BJ (cell line): ENCODE data around the gene SFXN1. TPM values are rescaled to one million over a fixed set of nuclear protein-coding genes. Genes with fewer than 3 reads are reported as not detected.

Source experiments
- CTCF ChIA-PET: fragments of 350-600 bp; formaldehyde crosslinking; extraction: SDS; loops from one replicate; lab custom pipeline; 2021; ENCODE audit warnings: antibody characterized with exemption, inconsistent platforms; lab: Yijun Ruan, JAX
- POLR2A ChIA-PET: fragments of 300-600 bp; sonication (Branson Sonifier 250); formaldehyde crosslinking; extraction: SDS; loops from one replicate; lab custom pipeline; 2021; ENCODE audit warnings: antibody characterized with exemption; lab: Charles Lee
- DNase-seq: peaks from one replicate; pipeline ENCODE4 v3.0.0-alpha.2; 2011; ENCODE audit warnings: low read depth
- H3K27me3 ChIP-seq: 2 replicates; pipeline ENCODE4 v1.6.0; 2011; ENCODE audit warnings: low read length; ENCODE audit not compliant: control insufficient read depth, insufficient read depth
- H3K36me3 ChIP-seq: 2 replicates; pipeline ENCODE4 v1.5.1; 2011; ENCODE audit warnings: low read length; ENCODE audit not compliant: control insufficient read depth, insufficient read depth
- H3K4me3 ChIP-seq: 2 replicates; pipeline ENCODE4 v1.5.1; 2011; ENCODE audit warnings: low read depth, mild to moderate bottlenecking, control low read depth, low read length
- polyA plus RNA-seq: library from polyadenylated mRNA; depleted of rRNA; stranded (reverse); fragments of >200 nt; gene quantifications from 2 replicates; pipeline ENCODE4 v1.2.3, GENCODE V29; 2011
- TF ChIP-seq, protein P1 (sequence below): IDR thresholded peaks from 2 replicates; pipeline ENCODE4 v1.5.1; 2011; ENCODE audit warnings: low read depth, mild to moderate bottlenecking, control low read depth, inconsistent platforms, low read length, moderate library complexity; ENCODE audit not compliant: insufficient read depth

SFXN1 gene
- polyA plus RNA-seq, 1 experiment, result 89.9 TPM

DNA sequence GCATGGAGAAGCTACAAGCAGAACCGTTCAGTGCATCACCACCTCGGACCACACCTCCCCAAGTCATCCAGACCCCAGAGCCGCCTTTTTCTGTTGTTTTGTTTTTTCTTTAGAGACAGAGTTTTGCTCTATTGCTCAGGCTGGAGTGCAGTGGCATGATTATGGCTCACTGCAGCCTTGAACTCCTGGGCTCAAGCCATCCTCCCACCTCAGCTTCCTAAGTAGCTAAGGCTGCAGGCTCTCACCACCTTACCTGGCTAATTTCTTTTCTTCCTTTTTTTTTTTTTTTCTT lies 13.5 kb upstream of the SFXN1 start:
- TF ChIP-seq, protein P1, sequence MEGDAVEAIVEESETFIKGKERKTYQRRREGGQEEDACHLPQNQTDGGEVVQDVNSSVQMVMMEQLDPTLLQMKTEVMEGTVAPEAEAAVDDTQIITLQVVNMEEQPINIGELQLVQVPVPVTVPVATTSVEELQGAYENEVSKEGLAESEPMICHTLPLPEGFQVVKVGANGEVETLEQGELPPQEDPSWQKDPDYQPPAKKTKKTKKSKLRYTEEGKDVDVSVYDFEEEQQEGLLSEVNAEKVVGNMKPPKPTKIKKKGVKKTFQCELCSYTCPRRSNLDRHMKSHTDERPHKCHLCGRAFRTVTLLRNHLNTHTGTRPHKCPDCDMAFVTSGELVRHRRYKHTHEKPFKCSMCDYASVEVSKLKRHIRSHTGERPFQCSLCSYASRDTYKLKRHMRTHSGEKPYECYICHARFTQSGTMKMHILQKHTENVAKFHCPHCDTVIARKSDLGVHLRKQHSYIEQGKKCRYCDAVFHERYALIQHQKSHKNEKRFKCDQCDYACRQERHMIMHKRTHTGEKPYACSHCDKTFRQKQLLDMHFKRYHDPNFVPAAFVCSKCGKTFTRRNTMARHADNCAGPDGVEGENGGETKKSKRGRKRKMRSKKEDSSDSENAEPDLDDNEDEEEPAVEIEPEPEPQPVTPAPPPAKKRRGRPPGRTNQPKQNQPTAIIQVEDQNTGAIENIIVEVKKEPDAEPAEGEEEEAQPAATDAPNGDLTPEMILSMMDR, result no peak

DNA sequence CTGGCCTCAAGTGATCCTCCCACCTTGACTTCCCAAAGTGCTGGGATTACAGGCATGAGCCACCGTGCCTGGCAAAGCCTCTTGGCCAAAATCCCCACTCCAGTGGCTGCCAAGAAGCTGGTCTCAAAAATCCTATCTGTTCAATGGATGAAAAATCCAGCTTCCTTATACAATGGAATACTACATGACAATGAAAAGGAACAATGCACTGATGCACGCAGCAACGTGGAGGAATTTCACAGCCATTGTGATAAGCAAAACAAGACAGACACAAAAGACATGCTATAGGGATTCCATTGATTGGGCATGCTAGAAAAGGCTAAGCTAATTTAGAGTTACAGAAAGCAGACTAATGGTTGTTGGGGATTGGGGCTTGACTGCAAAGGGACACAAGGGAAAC lies 13.1 kb upstream of the SFXN1 start:
- ChIA-PET POLR2A (no interaction called here), CTCF (interaction anchor here (0.7 to 2.0 kb wide), 7 partner anchors 11 to 339 kb away, joined by 3 to 33 read pairs (median 5); partner anchors contain the start of gene SFXN1)
- Histone ChIP-seq H3K4me3 (no peak overlapping the region), H3K27me3 (peaks cover 5% of the 10 kb centered on the region), H3K36me3 (no peaks in the 10 kb centered on the region)
- TF ChIP-seq, protein P1, result no peak
- no peak for DNase-seq

More for the DNA sequence above, 13.5 kb upstream of the SFXN1 start:
- Histone ChIP-seq H3K27me3 (peaks cover 5% of the 10 kb centered on the region), H3K4me3 (no peak overlapping the region), H3K36me3 (no peaks in the 10 kb centered on the region)
- ChIA-PET POLR2A (no interaction called here), CTCF (interaction anchor here (0.5 to 2.0 kb wide), 9 partner anchors 11 to 338 kb away, joined by 3 to 33 read pairs (median 5); partner anchors contain the start of genes DRD1 and SFXN1)
- no peak for DNase-seq

DNA sequence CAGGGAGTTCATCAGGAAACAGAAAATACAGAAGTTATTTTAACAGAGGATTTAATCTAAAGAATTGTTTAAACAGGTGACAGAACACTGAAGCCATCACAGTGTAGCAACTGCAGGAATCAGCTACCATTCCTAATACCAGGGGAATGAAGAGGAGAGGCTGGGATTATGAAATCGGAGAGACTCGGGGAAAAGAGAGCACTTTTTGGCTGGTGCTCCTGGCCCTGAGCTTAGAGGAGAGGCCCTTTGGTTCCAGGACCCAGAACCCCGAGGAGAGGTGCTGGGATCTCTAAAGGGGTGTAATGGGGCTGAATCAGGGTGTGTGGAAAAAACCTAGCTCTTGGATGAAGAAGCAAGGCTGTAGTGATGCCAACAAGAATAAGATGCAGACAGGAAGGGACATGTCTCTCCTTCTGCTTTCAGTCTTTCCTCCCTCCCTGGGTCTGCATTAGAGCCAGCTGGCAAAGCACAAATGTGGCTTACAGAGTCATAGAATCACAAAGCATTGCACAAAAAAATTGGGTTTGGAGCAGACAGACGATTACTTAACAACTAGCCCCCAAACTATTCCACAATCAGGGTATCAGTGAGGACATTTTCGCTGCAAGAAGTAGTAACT lies 11.6 kb upstream of the SFXN1 start:
- DNase-seq, result no peak
- ChIA-PET POLR2A (no interaction called here), CTCF (interaction anchor here (0.9 to 1.1 kb wide), 2 partner anchors 9 to 15 kb away, joined by 3 read pairs; no protein-coding TSS in a partner anchor)
- TF ChIP-seq, protein P1, result no peak
- Histone ChIP-seq H3K36me3 (no peaks in the 10 kb centered on the region), H3K4me3 (no peak overlapping the region), H3K27me3 (peaks cover 5% of the 10 kb centered on the region)

DNA sequence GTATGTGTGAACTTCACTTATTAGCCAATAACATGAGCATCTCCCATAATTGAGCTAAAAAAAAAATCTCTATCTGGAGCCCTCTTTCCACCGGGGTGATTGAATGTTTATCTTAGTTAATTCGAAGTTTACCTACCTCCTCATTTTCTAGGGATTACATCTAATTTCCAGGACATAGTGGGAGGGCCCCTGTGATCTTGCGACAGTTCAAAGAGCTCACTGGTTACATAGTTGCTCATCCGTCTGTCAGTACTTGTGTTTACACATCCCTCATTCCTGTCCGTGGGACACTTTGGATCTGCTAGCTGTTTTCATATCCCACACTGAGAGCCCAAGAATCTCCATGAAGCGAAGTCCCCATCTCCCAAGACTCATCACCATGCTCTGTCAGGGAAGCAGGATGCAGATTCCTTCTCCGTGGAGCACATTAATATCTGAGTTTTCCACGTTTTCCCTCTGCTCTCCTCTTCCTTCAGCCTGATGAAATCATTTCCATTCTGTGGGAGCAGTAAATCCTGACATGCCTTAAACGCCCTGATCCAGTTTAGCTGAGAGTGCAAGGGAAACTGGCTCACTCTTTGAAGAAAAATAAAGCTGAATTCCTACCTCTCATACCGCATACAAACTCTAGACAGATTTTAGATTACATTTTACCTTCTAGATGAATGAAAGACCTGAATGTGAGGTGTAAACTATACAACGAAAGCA lies 10.2 kb upstream of the SFXN1 start:
- TF ChIP-seq, protein P1, result no peak
- ChIA-PET CTCF (interaction anchor here (0.9 to 1.1 kb wide), 2 partner anchors 8 to 14 kb away, joined by 3 read pairs; no protein-coding TSS in a partner anchor), POLR2A (no interaction called here)
- H3K27me3 ChIP-seq, result peaks cover 5% of the 10 kb centered on the region
- no peak overlapping the region for H3K4me3 ChIP-seq
- DNase-seq, result no peak
- no peaks in the 10 kb centered on the region for H3K36me3 ChIP-seq

DNA sequence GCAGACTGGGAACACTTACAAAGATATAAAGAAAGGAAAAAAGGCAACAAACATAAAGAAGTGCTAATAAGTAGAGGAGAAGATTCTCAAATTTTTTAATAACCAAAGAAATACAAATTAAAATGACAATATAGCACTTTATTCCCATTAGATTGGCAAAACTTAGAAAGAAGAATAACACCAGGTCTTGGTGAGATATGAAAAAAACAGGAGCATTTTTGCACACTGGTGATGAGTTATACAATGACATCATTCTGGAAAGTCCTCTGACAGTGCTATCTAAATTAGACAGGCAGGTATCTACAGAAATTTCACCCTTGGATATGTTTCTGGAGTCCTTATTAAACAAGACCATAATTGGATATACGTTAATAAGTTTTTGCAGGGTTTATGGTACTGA lies 9.5 kb upstream of the SFXN1 start:
- Histone ChIP-seq H3K4me3 (no peak overlapping the region), H3K36me3 (no peaks in the 10 kb centered on the region), H3K27me3 (peaks cover 5% of the 10 kb centered on the region)
- ChIA-PET POLR2A (no interaction called here), CTCF (no interaction called here)
- TF ChIP-seq, protein P1, result no peak
- DNase-seq, result no peak
